GM18517 (cell line): Measurements from ENCODE around the gene AMDHD2.
A peak's percentile ranks its signal among the peaks of the same experiment; 100 is the strongest.

Source experiments
- ATAC-seq: cut with Tn5 transposase; IDR thresholded peaks from one replicate; pipeline ENCODE4 v1.9.1; 2021; ENCODE audit warnings: mild to moderate bottlenecking, moderate library complexity; ENCODE audit not compliant: unreplicated experiment

Gene AMDHD2

GRCh38 chr16:2498531-2499253 is 21.5 kb upstream of the AMDHD2 start:
- ATAC-seq = no peak

GRCh38 chr16:2499454-2499853 is 20.7 kb upstream of the AMDHD2 start:
- no peak for ATAC-seq

- ATAC-seq = no peak
Measured at GRCh38 chr16:2499890-2500429, 20.2 kb upstream of the AMDHD2 start.

GRCh38 chr16:2500430-2500917 is 19.7 kb upstream of the AMDHD2 start:
- ATAC-seq = no peak

GRCh38 chr16:2500918-2501750 is 19.0 kb upstream of the AMDHD2 start:
- ATAC-seq = no peak

- ATAC-seq = no peak
Measured at GRCh38 chr16:2501946-2502895, 17.9 kb upstream of the AMDHD2 start.

- no peak for ATAC-seq
Measured at GRCh38 chr16:2505695-2506094, 14.5 kb upstream of the AMDHD2 start.

GRCh38 chr16:2507052-2507659 is 13.0 kb upstream of the AMDHD2 start:
- ATAC-seq = peak; percentile 60

GRCh38 chr16:2507665-2508064 is 12.5 kb upstream of the AMDHD2 start:
- ATAC-seq = no peak

- ATAC-seq = no peak
Measured at GRCh38 chr16:2508722-2509400, 11.3 kb upstream of the AMDHD2 start.

GRCh38 chr16:2511128-2511800 is 8.9 kb upstream of the AMDHD2 start:
- no peak for ATAC-seq

GRCh38 chr16:2511996-2512734 is 8.0 kb upstream of the AMDHD2 start:
- no peak for ATAC-seq

- no peak for ATAC-seq
Measured at GRCh38 chr16:2512735-2513404, 7.3 kb upstream of the AMDHD2 start.

- ATAC-seq = peak; percentile 64
Measured at GRCh38 chr16:2513405-2514332, 6.5 kb upstream of the AMDHD2 start, which contains the start of gene ATP6V0C. Gene ATP6V0C, plus strand, starts transcription at chr16:2513952. Its CDS starts 152 bp downstream, at chr16:2514104.

- ATAC-seq = no peak
Measured at GRCh38 chr16:2514333-2515179, 5.6 kb upstream of the AMDHD2 start.
